ENCODE data around the gene NFATC2.

- TF ChIP-seq CTCF (IDR thresholded peaks at IDR 0.05 in 4 of 5, conservative IDR thresholded peaks at IDR 0.05 in 1 of 5) = no peak
- no peak for TF ChIP-seq POLR2A (IDR thresholded peaks at IDR 0.05)
Measured at GRCh38 chr20:51560550-51561307, 18.2 kb upstream of the NFATC2 start.
